ENCODE measurements around the gene RPL13A.

- TF ChIP-seq CTCF (IDR thresholded peaks at IDR 0.05) (no peak), REST (IDR thresholded peaks at IDR 0.05; ENCODE audit: insufficient read depth in 1 of 2, low read depth in 2 of 2, low read length in 1 of 2) (no peak), POLR2AphosphoS5 (IDR thresholded peaks at IDR 0.05; ENCODE audit: low read depth, low read length) (no peak), TCF7L2 (IDR thresholded peaks at IDR 0.05; ENCODE audit: low read depth, low read length) (no peak)
These were observed 24.9 kb upstream of the RPL13A start for GRCh38 chr19:49462492-49462891.
